T-cell (primary cell): ENCODE measurements around the gene GLUL. TPM values are rescaled to one million over a fixed set of nuclear protein-coding genes. Genes with fewer than 3 reads are reported as not detected.
A peak's percentile ranks its signal among the peaks of the same experiment; 100 is the strongest.

Source experiments
- ATAC-seq, 4 experiments: fragments of 200-7000 bp in 3 of 4; fragments of 150-1000 bp in 1 of 4; cut with Tn5 transposase; replicated peaks in 1 of 4; 1 replicate in 3 of 4; 2 replicates in 1 of 4; pipeline ENCODE4 v1.10.0; 2021; ENCODE audit warnings: moderate library complexity in 3 of 4, mild to moderate bottlenecking in 2 of 4, moderate number of reproducible peaks in 1 of 4
- CTCF ChIA-PET, 2 donors: fragments of 300-600 bp; sonication (Branson Sonifier 250); formaldehyde crosslinking; loops; one replicate each; lab custom pipeline; 2022; ENCODE audit warnings: antibody characterized with exemption in 2 of 2; lab: Charles Lee
- POLR2A ChIA-PET, 2 donors: fragments of 300-600 bp; sonication (Branson Sonifier 250); formaldehyde crosslinking; loops; one replicate each; lab custom pipeline; 2022; ENCODE audit warnings: antibody characterized with exemption in 2 of 2; lab: Charles Lee
- DNase-seq, 35 experiments: peaks; one replicate each; pipeline versions ENCODE4 v3.0.0 to v3.0.0-alpha.2; 2013 to 2023
- H3K27ac ChIP-seq: one replicate; pipeline ENCODE4 v1.5.1; 2013; ENCODE audit warnings: low read length
- H3K27me3 ChIP-seq, 2 experiments: replicated peaks in 1 of 2; 1 replicate in 1 of 2; 2 replicates in 1 of 2; pipeline versions ENCODE4 v1.6.1 to v1.7.0; 2013; ENCODE audit warnings: low read length in 1 of 2, mixed read lengths in 1 of 2; ENCODE audit not compliant: control insufficient read depth in 2 of 2, insufficient read depth in 2 of 2; ENCODE audit errors: extremely low read depth in 1 of 2
- H3K36me3 ChIP-seq, 2 donors: 1 replicate in 1 of 2; 2 replicates in 1 of 2; pipeline versions ENCODE4 v1.6.1 to v1.7.0; 2013; ENCODE audit warnings: low read length in 1 of 2; ENCODE audit not compliant: control insufficient read depth in 2 of 2, insufficient read depth in 1 of 2; ENCODE audit errors: extremely low read depth in 1 of 2
- H3K4me1 ChIP-seq, 2 experiments: 1 replicate in 1 of 2; 2 replicates in 1 of 2; pipeline versions ENCODE4 v1.6.1 to v1.7.0; 2013; ENCODE audit warnings: low read length in 2 of 2, mixed read lengths in 1 of 2; ENCODE audit not compliant: insufficient read depth in 2 of 2, control insufficient read depth in 1 of 2; ENCODE audit errors: extremely low read depth in 1 of 2
- H3K4me3 ChIP-seq, 2 donors: 1 replicate in 1 of 2; 2 replicates in 1 of 2; pipeline versions ENCODE4 v1.5.1 to v1.7.0; 2013; ENCODE audit warnings: mild to moderate bottlenecking in 2 of 2, low read length in 1 of 2, moderate library complexity in 1 of 2; ENCODE audit not compliant: control insufficient read depth in 1 of 2; ENCODE audit errors: extremely low read depth in 1 of 2
- H3K9me3 ChIP-seq: 2 replicates; pipeline ENCODE4 v1.7.0; 2013
- H3K27ac Mint-ChIP-seq, 2 donors: one replicate each; pipeline ENCODE4 v1.8.0; 2020 to 2021; ENCODE audit warnings: mild to moderate bottlenecking in 2 of 2, mixed read lengths in 2 of 2
- H3K27me3 Mint-ChIP-seq, 2 donors: one replicate each; pipeline ENCODE4 v1.8.0; 2021 to 2022; ENCODE audit warnings: mixed read lengths in 2 of 2
- H3K36me3 Mint-ChIP-seq: one replicate; pipeline ENCODE4 v1.8.0; 2021; ENCODE audit warnings: mixed read lengths
- H3K4me1 Mint-ChIP-seq, 3 donors: one replicate each; pipeline ENCODE4 v1.8.0; 2020 to 2022; ENCODE audit warnings: mixed read lengths in 3 of 3, mild to moderate bottlenecking in 1 of 3
- H3K4me3 Mint-ChIP-seq, 3 donors: one replicate each; pipeline ENCODE4 v1.8.0; 2020 to 2022; ENCODE audit warnings: mild to moderate bottlenecking in 3 of 3, mixed read lengths in 3 of 3, moderate library complexity in 3 of 3
- H3K9me3 Mint-ChIP-seq, 3 donors: one replicate each; pipeline ENCODE4 v1.8.0; 2020 to 2022; ENCODE audit warnings: mixed read lengths in 3 of 3
- WGBS: methylation state at CpG from one replicate; pipeline ENCODE4 v1.1.5; 2013; ENCODE audit warnings: missing lambda C conversion rate; ENCODE audit not compliant: insufficient coverage; 5-methylcytosine and 5-hydroxymethylcytosine counted together
- total RNA-seq, 35 experiments: library from RNA in 6 of 35; stranded (reverse) in 6 of 35; fragments of 120-200 nt in 1 of 35; gene quantifications; one replicate each; pipeline versions ENCODE4 v1.2.1 to v1.2.4 and lab custom pipeline; 2013 to 2026

The GLUL gene
- total RNA-seq, 5 donors from 2014 or later (not counting 1 experiment from before 2014, with no cell fraction given): 49.1 to 88.7 (median 70.3) TPM

DNA sequence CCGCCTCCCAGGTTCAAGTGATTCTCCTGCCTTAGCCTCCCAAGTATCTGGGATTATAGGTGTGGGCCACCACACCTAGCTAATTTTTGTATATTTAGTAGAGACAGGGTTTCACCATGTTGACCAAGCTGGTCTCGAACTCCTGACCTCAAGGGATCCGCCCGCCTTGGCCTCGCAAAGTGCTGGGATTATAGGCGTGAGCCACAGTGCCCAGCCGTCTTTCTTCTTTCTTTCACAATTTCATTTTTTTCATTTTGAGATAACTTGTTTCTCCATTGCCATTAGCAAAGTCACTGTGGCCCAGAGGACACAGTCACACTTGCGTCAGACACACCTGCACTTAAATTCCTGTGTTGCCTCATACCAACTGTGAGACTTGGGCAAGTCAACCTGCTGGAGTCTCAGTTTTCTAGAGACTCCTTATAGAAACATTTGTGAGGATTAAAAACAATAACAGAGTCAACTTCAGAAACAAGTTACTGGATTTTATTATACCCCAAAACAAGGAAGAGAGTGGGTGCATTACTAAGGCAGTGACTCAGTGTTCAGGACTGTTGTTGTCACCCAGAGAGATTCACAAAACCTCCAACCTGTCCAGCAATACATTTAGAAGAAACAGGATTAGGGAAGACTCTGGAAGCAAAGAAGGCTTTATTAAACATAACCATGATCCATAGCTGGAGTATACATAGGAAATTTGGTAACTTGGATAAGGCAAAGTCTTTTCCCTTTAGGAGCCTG lies 6.2 kb upstream of the GLUL start:
- H3K4me3 ChIP-seq: no peak overlapping the region
- H3K27me3 ChIP-seq: no peaks in the 10 kb centered on the region
- ChIA-PET POLR2A (no interaction called here), CTCF (interaction anchor here (1.2 to 8.3 kb wide), 6 partner anchors 15 to 325 kb away, joined by 3 to 138 read pairs (median 8); no protein-coding TSS in a partner anchor)
- H3K27me3 Mint-ChIP-seq: no peaks in the 10 kb centered on the region
- H3K36me3 ChIP-seq: no peaks in the 10 kb centered on the region
- peaks cover 4 to 11% (median 8%) of the 10 kb centered on the region in 3 donors for H3K4me1 Mint-ChIP-seq
- peaks cover 0 to 2% of the 10 kb centered on the region in 2 experiments for H3K4me1 ChIP-seq
- no peak overlapping the region for H3K27ac ChIP-seq
- DNase-seq: no peak
- H3K9me3 ChIP-seq: no peaks in the 10 kb centered on the region
- H3K36me3 Mint-ChIP-seq: no peaks in the 10 kb centered on the region
- H3K4me3 Mint-ChIP-seq: no peak overlapping the region
- ATAC-seq: no peak
- H3K27ac Mint-ChIP-seq: no peak overlapping the region
- H3K9me3 Mint-ChIP-seq: no peaks in the 10 kb centered on the region
- WGBS: 81% methylated on average over 5 of the region's 8 CpGs

DNA sequence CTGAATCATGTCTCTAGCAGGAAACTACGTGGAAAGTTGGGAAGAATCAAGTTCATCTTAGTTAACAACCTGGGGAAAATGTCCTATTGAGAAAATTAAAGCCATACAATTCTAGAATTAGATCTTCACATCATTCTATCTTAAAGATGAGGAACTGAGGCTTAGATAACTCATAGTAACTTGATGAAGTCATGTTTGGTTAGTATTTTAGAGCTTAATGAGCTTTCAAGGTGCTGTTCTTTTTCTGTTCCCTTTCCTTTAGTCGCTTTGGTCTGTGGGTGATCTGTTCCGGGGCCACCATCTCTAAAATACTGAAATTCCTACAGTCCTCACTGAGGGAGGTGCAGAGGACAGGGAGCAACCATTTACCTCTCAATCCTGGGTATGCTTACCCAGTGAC lies 4.3 kb upstream of the GLUL start:
- no peaks in the 10 kb centered on the region for H3K27me3 Mint-ChIP-seq
- peaks cover 14 to 20% (median 15%) of the 10 kb centered on the region in 3 donors for H3K4me1 Mint-ChIP-seq
- no peaks in the 10 kb centered on the region for H3K9me3 Mint-ChIP-seq
- DNase-seq (no peak), ATAC-seq (no peak)
- no peak overlapping the region for H3K27ac ChIP-seq
- no peak overlapping the region for H3K27ac Mint-ChIP-seq
- no CpG with 5 or more reads among the region's 3 CpGs for WGBS
- H3K4me3 ChIP-seq: no peak overlapping the region
- H3K27me3 ChIP-seq: peaks cover 0 to 4% of the 10 kb centered on the region in 2 experiments
- ChIA-PET POLR2A (no interaction called here), CTCF (interaction anchor here (0.5 to 8.3 kb wide), 19 partner anchors 8 to 917 kb away, joined by 3 to 138 read pairs (median 6); no protein-coding TSS in a partner anchor)
- no peak overlapping the region for H3K4me3 Mint-ChIP-seq
- peaks cover 2 to 12% of the 10 kb centered on the region in 2 experiments for H3K4me1 ChIP-seq
- H3K36me3 ChIP-seq: no peaks in the 10 kb centered on the region
- no peaks in the 10 kb centered on the region for H3K36me3 Mint-ChIP-seq
- H3K9me3 ChIP-seq: no peaks in the 10 kb centered on the region

DNA sequence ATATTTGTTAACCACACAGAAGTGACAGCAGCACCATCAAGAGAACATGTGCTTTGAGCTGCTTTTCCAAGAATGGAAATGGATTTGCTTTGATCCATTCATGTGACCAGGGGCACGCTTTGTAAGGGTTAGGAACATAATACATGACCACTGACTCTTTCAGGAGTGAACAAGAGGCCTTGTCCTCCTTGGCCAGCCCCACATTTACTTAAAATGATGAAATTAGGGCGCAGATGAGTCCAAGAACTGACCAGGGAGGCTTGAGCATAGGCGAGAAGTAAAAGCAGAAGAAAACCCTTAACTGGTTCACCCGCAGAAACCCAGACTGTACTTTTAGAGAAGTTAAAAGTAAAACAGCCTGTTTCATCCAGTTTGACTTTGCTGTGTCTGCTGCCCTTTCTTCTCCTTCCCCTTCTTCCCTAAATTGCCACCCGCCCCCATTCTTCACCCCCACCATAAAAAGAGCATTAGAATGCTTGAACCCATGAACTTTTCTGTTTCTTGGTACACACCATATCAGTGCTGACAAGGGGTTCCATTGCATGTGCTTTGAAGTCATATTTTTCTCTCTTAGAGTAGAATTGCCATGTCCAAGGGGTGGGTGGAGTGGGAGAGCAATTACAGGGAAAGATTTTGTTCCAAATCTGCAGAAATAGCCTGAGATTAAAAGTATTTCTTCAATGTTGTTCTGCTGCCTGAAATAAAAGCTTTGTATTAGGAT lies 2.6 kb upstream of the GLUL start:
- H3K27me3 ChIP-seq: peaks cover 0 to 11% of the 10 kb centered on the region in 2 experiments
- 70% methylated on average over 3 of the region's 5 CpGs for WGBS
- POLR2A ChIA-PET: interaction anchor here in 1 of 2 donors (0.7 kb wide), 1 partner anchor 938 kb away, joined by 14 read pairs; no protein-coding TSS in a partner anchor
- CTCF ChIA-PET: interaction anchor here (0.6 to 8.3 kb wide), 8 partner anchors 37 to 312 kb away, joined by 3 to 112 read pairs (median 6); no protein-coding TSS in a partner anchor
- H3K9me3 Mint-ChIP-seq: no peaks in the 10 kb centered on the region
- H3K4me1 Mint-ChIP-seq: peaks cover 26 to 35% (median 27%) of the 10 kb centered on the region in 3 donors
- no peak overlapping the region for H3K4me3 ChIP-seq
- H3K4me1 ChIP-seq: peaks cover 14 to 27% of the 10 kb centered on the region in 2 experiments
- H3K36me3 ChIP-seq: no peaks in the 10 kb centered on the region
- H3K27me3 Mint-ChIP-seq: no peaks in the 10 kb centered on the region
- ATAC-seq (no peak), DNase-seq (no peak)
- no peaks in the 10 kb centered on the region for H3K36me3 Mint-ChIP-seq
- no peak overlapping the region for H3K27ac ChIP-seq
- no peaks in the 10 kb centered on the region for H3K9me3 ChIP-seq
- H3K27ac Mint-ChIP-seq: no peak overlapping the region
- H3K4me3 Mint-ChIP-seq: no peak overlapping the region

DNA sequence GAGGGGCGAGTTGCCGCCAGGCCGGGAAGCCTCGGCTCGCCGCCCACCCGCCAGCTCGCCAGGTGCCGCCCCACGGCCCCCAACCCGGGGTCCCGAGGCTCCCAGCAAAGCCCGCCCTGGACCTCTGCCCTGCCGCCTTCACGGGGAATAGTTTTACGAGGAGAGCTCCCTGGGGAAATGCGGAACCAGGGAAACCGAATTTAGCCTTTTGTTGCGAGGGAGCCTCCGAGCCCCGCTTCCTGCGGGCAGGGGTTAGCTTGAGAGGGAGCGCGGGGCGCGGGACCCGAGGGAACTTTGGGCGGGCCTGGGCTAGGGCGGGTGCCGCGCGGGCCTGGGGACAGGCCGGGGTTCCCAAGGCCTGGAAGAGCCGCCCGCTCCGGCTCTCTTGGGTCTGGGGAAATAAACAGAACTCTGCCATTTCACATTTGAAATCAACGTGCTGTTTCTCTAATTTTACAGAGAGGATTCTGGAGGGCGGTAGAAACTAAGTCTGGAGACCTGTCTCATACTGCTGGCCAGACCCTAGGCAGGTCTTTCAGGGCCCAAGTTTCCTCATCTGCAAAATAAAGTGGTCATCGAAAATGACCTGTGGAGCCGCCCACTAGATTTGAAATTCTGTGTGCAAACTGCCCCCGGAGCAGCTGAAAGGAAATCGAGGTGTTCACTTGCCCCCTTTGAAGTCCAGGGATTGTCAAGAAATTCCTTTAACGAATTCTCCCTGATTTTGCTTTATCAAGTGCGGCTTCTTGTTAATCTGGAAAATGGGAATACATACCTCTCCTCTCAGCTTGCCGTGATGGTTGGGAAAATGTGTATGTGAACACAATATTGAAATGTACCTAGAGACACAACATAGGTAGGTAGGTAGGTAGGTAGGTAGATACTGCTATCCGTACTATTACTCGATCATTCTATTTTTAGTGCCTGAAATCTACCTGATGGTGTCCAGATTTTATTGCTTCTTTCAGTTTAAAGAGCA lies 749 bp upstream of the GLUL start:
- H3K27ac Mint-ChIP-seq: peak overlapping the region; percentile 39 to 49
- H3K27me3 ChIP-seq: peaks cover 0 to 11% of the 10 kb centered on the region in 2 experiments
- peak overlapping the region; percentile 66 to 97 (median 70) for H3K4me3 Mint-ChIP-seq
- H3K27me3 Mint-ChIP-seq: no peaks in the 10 kb centered on the region
- ATAC-seq (peak in 3 of 4 experiments; percentile 7 to 29 (median 20)), DNase-seq (peak in 9 of 35 experiments; percentile 3 to 34 (median 14))
- no peaks in the 10 kb centered on the region for H3K9me3 Mint-ChIP-seq
- peak overlapping the region; percentile 67 to 79 for H3K4me3 ChIP-seq
- CTCF ChIA-PET: interaction anchor here in 1 of 2 donors (1.0 kb wide), 1 partner anchor 249 kb away, joined by 6 read pairs; no protein-coding TSS in a partner anchor
- peaks cover 30 to 43% (median 39%) of the 10 kb centered on the region in 3 donors for H3K4me1 Mint-ChIP-seq
- POLR2A ChIA-PET: interaction anchor here (0.6 to 1.1 kb wide), 2 partner anchors 248 to 305 kb away, joined by 3 read pairs; no protein-coding TSS in a partner anchor
- 17% methylated on average over 35 of the region's 47 CpGs for WGBS
- no peak overlapping the region for H3K27ac ChIP-seq
- H3K9me3 ChIP-seq: no peaks in the 10 kb centered on the region
- peaks cover 7% of the 10 kb centered on the region for H3K36me3 Mint-ChIP-seq
- H3K36me3 ChIP-seq: peaks cover 0 to 3% of the 10 kb centered on the region in 2 donors
- peaks cover 14 to 27% of the 10 kb centered on the region in 2 experiments for H3K4me1 ChIP-seq

DNA sequence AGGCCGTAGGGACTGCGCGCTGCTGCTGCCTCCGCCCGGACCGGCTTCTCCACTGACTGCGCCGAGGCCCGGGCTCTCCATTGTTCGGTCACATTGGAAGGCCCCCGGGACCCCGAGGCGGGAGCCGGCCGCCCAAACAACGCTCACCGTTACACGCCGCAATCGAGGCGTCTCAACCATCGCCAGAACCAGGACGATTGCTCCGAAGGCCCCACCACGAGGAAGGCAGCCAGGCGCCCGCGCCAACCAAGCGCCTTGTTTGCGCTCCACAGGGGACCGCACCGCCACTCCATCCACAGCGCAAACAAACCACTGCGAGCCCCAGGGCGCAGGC lies 595 bp downstream of the GLUL start:
- Histone ChIP-seq H3K36me3 (peaks cover 0 to 14% of the 10 kb centered on the region in 2 donors), H3K4me1 (peaks cover 12 to 27% of the 10 kb centered on the region in 2 experiments), H3K27ac (peak overlapping the region; percentile 40), H3K27me3 (peaks cover 0 to 11% of the 10 kb centered on the region in 2 experiments), H3K9me3 (no peaks in the 10 kb centered on the region), H3K4me3 (peak overlapping the region; percentile 67 to 79)
- Mint-ChIP-seq H3K36me3 (peaks cover 20% of the 10 kb centered on the region), H3K4me3 (peak overlapping the region; percentile 89 to 97 (median 97)), H3K4me1 (peaks cover 26 to 36% (median 35%) of the 10 kb centered on the region in 3 donors), H3K9me3 (no peaks in the 10 kb centered on the region), H3K27me3 (no peaks in the 10 kb centered on the region), H3K27ac (peak overlapping the region; percentile 91 to 96)
- peak in 3 of 4 experiments; percentile 15 to 44 (median 34) for ATAC-seq
- DNase-seq: peak in 5 of 35 experiments; percentile 14 to 47 (median 26)
- ChIA-PET POLR2A (no interaction called here), CTCF (no interaction called here)
- under 1% methylated on average over 35 of the region's 35 CpGs for WGBS
